Liver (tissue), 9 donors: ENCODE data around the gene RNASE12. TPM values are rescaled to one million over a fixed set of nuclear protein-coding genes. Genes with fewer than 3 reads are reported as not detected.

Experiments
- DNase-seq: peaks from one replicate; pipeline ENCODE4 v3.0.0-alpha.2; 2017; ENCODE audit warnings: low spot score
- H3K27ac ChIP-seq, 2 donors: one replicate each; pipeline ENCODE4 v1.7.0; 2013; ENCODE audit warnings: inconsistent platforms in 2 of 2, low read length in 2 of 2, control low read depth in 1 of 2, low read depth in 1 of 2, mild to moderate bottlenecking in 1 of 2
- H3K27me3 ChIP-seq, 4 donors: one replicate each; pipeline versions ENCODE4 v1.6.1 to v1.7.0; 2013; ENCODE audit warnings: low read length in 3 of 4, inconsistent platforms in 1 of 4, mild to moderate bottlenecking in 1 of 4, moderate library complexity in 1 of 4; ENCODE audit not compliant: control insufficient read depth in 4 of 4, insufficient read depth in 4 of 4
- H3K36me3 ChIP-seq, 4 donors: one replicate each; pipeline versions ENCODE4 v1.6.1 to v1.7.0; 2013; ENCODE audit warnings: low read length in 3 of 4, mild to moderate bottlenecking in 3 of 4, low read depth in 1 of 4, moderate library complexity in 1 of 4; ENCODE audit not compliant: control insufficient read depth in 4 of 4, insufficient read depth in 3 of 4
- H3K4me1 ChIP-seq, 4 donors: one replicate each; pipeline versions ENCODE4 v1.6.1 to v1.7.0; 2013; ENCODE audit warnings: low read length in 3 of 4, mild to moderate bottlenecking in 3 of 4, moderate library complexity in 1 of 4; ENCODE audit not compliant: control insufficient read depth in 4 of 4, insufficient read depth in 4 of 4
- H3K4me3 ChIP-seq, 3 donors: one replicate each; pipeline versions ENCODE4 v1.6.1 to v1.7.0; 2013; ENCODE audit warnings: low read length in 3 of 3, control low read depth in 1 of 3, low read depth in 1 of 3, mild to moderate bottlenecking in 1 of 3
- H3K9ac ChIP-seq, 2 donors: one replicate each; pipeline ENCODE4 v1.7.0; 2013; ENCODE audit warnings: low read length in 2 of 2, mild to moderate bottlenecking in 2 of 2, moderate library complexity in 2 of 2, control low read depth in 1 of 2, low read depth in 1 of 2
- H3K9me3 ChIP-seq, 4 donors: one replicate each; pipeline versions ENCODE4 v1.6.1 to v1.7.0; 2013; ENCODE audit warnings: low read length in 3 of 4; ENCODE audit not compliant: control insufficient read depth in 4 of 4
- ATF3 ChIP-seq: IDR thresholded peaks from 2 replicates; pipeline ENCODE4 v1.6.1; 2016; ENCODE audit warnings: antibody characterized with exemption
- CTCF ChIP-seq: fragments of 150-350 bp; IDR thresholded peaks from 2 replicates; pipeline ENCODE4 v1.5.1; 2017; ENCODE audit warnings: improper control_type of control experiment, low read depth, low read length; ENCODE audit not compliant: missing input control
- EGR1 ChIP-seq, 2 donors: IDR thresholded peaks; 2 replicates each; pipeline ENCODE4 v1.6.1; 2016 to 2018; ENCODE audit warnings: antibody characterized with exemption in 2 of 2, low read depth in 2 of 2
- FOXA2 ChIP-seq: IDR thresholded peaks from 2 replicates; pipeline ENCODE4 v1.6.1; 2016; ENCODE audit warnings: antibody characterized with exemption
- GABPA ChIP-seq, 2 donors: IDR thresholded peaks in 1 of 2; conservative IDR thresholded peaks in 1 of 2; 2 replicates each; pipeline ENCODE4 v1.6.1; 2016; ENCODE audit warnings: antibody characterized with exemption in 2 of 2, mild to moderate bottlenecking in 1 of 2, moderate library complexity in 1 of 2
- HNF4A ChIP-seq, 2 donors: conservative IDR thresholded peaks; 2 replicates each; pipeline ENCODE4 v1.6.1; 2016; ENCODE audit warnings: antibody characterized with exemption in 2 of 2, mild to moderate bottlenecking in 2 of 2
- HNF4G ChIP-seq: IDR thresholded peaks from 2 replicates; pipeline ENCODE4 v1.6.1; 2016; ENCODE audit warnings: antibody characterized with exemption
- JUND ChIP-seq, 2 donors: IDR thresholded peaks; 2 replicates each; pipeline ENCODE4 v1.6.1; 2016; ENCODE audit warnings: antibody characterized with exemption in 2 of 2
- MAX ChIP-seq: IDR thresholded peaks from 2 replicates; pipeline ENCODE4 v1.6.1; 2016; ENCODE audit warnings: antibody characterized with exemption
- NR2F2 ChIP-seq: IDR thresholded peaks from 2 replicates; pipeline ENCODE4 v1.6.1; 2016; ENCODE audit warnings: antibody characterized with exemption
- RAD21 ChIP-seq, 2 donors: IDR thresholded peaks; 2 replicates each; pipeline ENCODE4 v1.6.1; 2016; ENCODE audit warnings: antibody characterized with exemption in 2 of 2, mild to moderate bottlenecking in 2 of 2
- REST ChIP-seq: IDR thresholded peaks from 2 replicates; pipeline ENCODE4 v1.6.1; 2016; ENCODE audit warnings: antibody characterized with exemption, mild to moderate bottlenecking
- RXRA ChIP-seq, 2 donors: IDR thresholded peaks; 2 replicates each; pipeline ENCODE4 v1.6.1; 2017 to 2018; ENCODE audit warnings: antibody characterized with exemption in 2 of 2, mild to moderate bottlenecking in 1 of 2
- TAF1 ChIP-seq: conservative IDR thresholded peaks from 2 replicates; pipeline ENCODE4 v1.6.1; 2016; ENCODE audit warnings: antibody characterized with exemption, mild to moderate bottlenecking
- YY1 ChIP-seq: IDR thresholded peaks from 2 replicates; pipeline ENCODE4 v1.6.1; 2016; ENCODE audit warnings: antibody characterized with exemption, mild to moderate bottlenecking
- ZBTB33 ChIP-seq: IDR thresholded peaks from 2 replicates; pipeline ENCODE4 v1.6.1; 2016; ENCODE audit warnings: antibody characterized with exemption
- WGBS: extraction: QIAGEN DNeasy Blood & Tissue Kit; methylation state at CpG from one replicate; pipeline ENCODE4 v1.1.7; 2013; 5-methylcytosine and 5-hydroxymethylcytosine counted together
- polyA plus RNA-seq, 2 donors: library from polyadenylated mRNA; stranded (reverse) in 1 of 2; unstranded in 1 of 2; fragments of 200-250 nt in 1 of 2; fragments of >200 nt in 1 of 2; fragmentation: Nextera tagmentation in 1 of 2; extraction: Ambion mirVana in 1 of 2; gene quantifications; one replicate each; pipeline versions ENCODE4 v1.2.1 to v1.2.3, GENCODE V29; 2013 to 2015
- total RNA-seq, 2 donors: library from RNA; depleted of rRNA; stranded (reverse); fragments of >200 nt; gene quantifications; one replicate each; pipeline ENCODE4 v1.2.3, GENCODE V29; 2014
- donor health status: healthy.
- donor health status: healthy.
- donor health status: healthy.
- donor health status: healthy.
- donor health status: healthy.

Gene RNASE12
- total and polyA plus RNA-seq, 4 donors, result not detected

- Histone ChIP-seq H3K27me3 (no peaks in the 10 kb centered on the region), H3K36me3 (no peaks in the 10 kb centered on the region), H3K4me1 (peaks cover 0 to 15% (median 6%) of the 10 kb centered on the region in 4 donors), H3K9me3 (no peaks in the 10 kb centered on the region), H3K4me3 (no peak overlapping the region), H3K27ac (no peak overlapping the region), H3K9ac (no peak overlapping the region)
- no peak for DNase-seq
- TF ChIP-seq JUND (IDR thresholded peaks at IDR 0.05) (no peak), EGR1 (IDR thresholded peaks at IDR 0.05; ENCODE audit: low read depth in 2 of 2) (no peak), ZBTB33 (no peak), RXRA (IDR thresholded peaks at IDR 0.05) (no peak), RAD21 (IDR thresholded peaks at IDR 0.05) (no peak), GABPA (IDR thresholded peaks at IDR 0.05 in 1 of 2, conservative IDR thresholded peaks at IDR 0.05 in 1 of 2) (no peak)
- 62% methylated on average over 4 of the region's 4 CpGs for WGBS
Measured at GRCh38 chr14:20618271-20618749, 27.1 kb upstream of the RNASE12 start.

- H3K27ac ChIP-seq, result no peak overlapping the region
- TF ChIP-seq JUND (IDR thresholded peaks at IDR 0.05) (no peak), HNF4A (conservative IDR thresholded peaks at IDR 0.05) (no peak)
Measured at GRCh38 chr14:20617138-20618003, 26.2 kb upstream of the RNASE12 start.

GRCh38 chr14:20615996-20616395 lies 24.8 kb upstream of the RNASE12 start:
- peaks cover 0 to 26% (median 17%) of the 10 kb centered on the region in 4 donors for H3K4me1 ChIP-seq
- WGBS, result 76% methylated on average over 5 of the region's 5 CpGs
- no peak for TF ChIP-seq NR2F2
- TF ChIP-seq GABPA (IDR thresholded peaks at IDR 0.05 in 1 of 2, conservative IDR thresholded peaks at IDR 0.05 in 1 of 2), result no peak
- no peak for TF ChIP-seq JUND (IDR thresholded peaks at IDR 0.05)
- no peak for TF ChIP-seq FOXA2
- no peak for TF ChIP-seq EGR1 (IDR thresholded peaks at IDR 0.05; ENCODE audit: low read depth in 2 of 2)
- no peak for TF ChIP-seq ZBTB33
- TF ChIP-seq RXRA (IDR thresholded peaks at IDR 0.05), result no peak
- TF ChIP-seq ATF3, result no peak
- no peak for TF ChIP-seq TAF1
- TF ChIP-seq CTCF, result no peak
- TF ChIP-seq REST, result no peak
- TF ChIP-seq RAD21 (IDR thresholded peaks at IDR 0.05), result no peak
- TF ChIP-seq YY1, result no peak
- TF ChIP-seq MAX, result no peak
- no peak for TF ChIP-seq HNF4G

More at GRCh38 chr14:20617138-20618003, 26.2 kb upstream of the RNASE12 start:
- Histone ChIP-seq H3K4me1 (peaks cover 0 to 24% (median 13%) of the 10 kb centered on the region in 4 donors), H3K9me3 (no peaks in the 10 kb centered on the region), H3K27me3 (no peaks in the 10 kb centered on the region), H3K9ac (no peak overlapping the region), H3K4me3 (no peak overlapping the region), H3K36me3 (no peaks in the 10 kb centered on the region)
- WGBS, result 79% methylated on average over 12 of the region's 12 CpGs
- DNase-seq, result no peak

More at GRCh38 chr14:20615996-20616395, 24.8 kb upstream of the RNASE12 start:
- no peak for DNase-seq
- H3K9me3 ChIP-seq, result no peaks in the 10 kb centered on the region
- no peak overlapping the region for H3K27ac ChIP-seq
- no peak overlapping the region for H3K9ac ChIP-seq
- no peak overlapping the region for H3K4me3 ChIP-seq
- no peaks in the 10 kb centered on the region for H3K27me3 ChIP-seq
- H3K36me3 ChIP-seq, result no peaks in the 10 kb centered on the region
